HG02642 (cell line): ENCODE data around the gene IMP4.
A peak's percentile ranks its signal among the peaks of the same experiment; 100 is the strongest.
"Not testable (repeated sequence)": the region's sequence is repeated elsewhere in the genome, so short reads cannot be mapped to it uniquely, and the experiment has no call there.

ENCODE experiments used
- ATAC-seq: cut with Tn5 transposase; IDR thresholded peaks from one replicate; pipeline ENCODE4 v1.9.1; 2021; ENCODE audit warnings: mild to moderate bottlenecking; ENCODE audit not compliant: unreplicated experiment, poor library complexity

Gene IMP4

DNA sequence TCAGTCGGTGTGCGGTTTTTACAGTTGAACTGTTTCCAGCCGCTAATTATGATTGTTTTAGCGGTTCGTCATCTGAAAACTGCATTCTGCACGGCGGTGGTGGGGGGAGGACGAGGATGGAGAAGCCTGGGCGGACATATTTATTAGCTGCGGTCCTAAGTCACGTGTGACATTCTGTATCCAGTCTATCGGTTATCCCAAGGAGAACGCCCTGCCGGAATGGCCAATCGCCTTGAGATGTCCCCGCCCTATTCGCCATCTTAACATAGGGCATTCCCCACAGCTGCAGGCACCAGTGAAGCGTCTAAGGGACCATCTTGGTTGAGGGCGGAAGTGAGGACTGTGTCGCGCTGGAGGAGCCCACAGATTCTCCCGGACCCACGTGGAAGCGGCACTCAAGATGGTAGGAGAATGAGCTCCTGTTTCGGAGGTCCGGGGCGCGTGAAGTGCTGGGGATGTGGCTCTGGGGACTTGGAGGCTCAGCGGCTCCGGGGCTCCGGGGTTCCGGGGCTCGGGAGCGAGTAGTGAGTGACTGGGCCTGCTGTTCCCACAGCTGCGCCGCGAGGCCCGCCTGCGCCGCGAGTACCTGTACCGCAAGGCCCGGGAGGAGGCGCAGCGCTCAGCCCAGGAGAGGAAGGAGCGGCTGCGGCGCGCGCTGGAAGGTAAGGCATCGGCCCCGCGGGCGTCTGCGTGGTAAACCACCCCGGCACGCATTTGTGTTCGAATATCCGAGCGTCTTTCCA, at the start of gene IMP4:
TSS of gene IMP4 (plus strand) at position 365 of the 743 bp plus-strand sequence. CDS start at position 401, 36 bp downstream.
- peak; percentile 89 for ATAC-seq

GRCh38 chr2:130300258-130300969, 42.3 kb upstream of the IMP4 start:
- ATAC-seq = no peak

- no peak for ATAC-seq
These were observed 41.7 kb upstream of the IMP4 start for GRCh38 chr2:130300970-130301348.

DNA sequence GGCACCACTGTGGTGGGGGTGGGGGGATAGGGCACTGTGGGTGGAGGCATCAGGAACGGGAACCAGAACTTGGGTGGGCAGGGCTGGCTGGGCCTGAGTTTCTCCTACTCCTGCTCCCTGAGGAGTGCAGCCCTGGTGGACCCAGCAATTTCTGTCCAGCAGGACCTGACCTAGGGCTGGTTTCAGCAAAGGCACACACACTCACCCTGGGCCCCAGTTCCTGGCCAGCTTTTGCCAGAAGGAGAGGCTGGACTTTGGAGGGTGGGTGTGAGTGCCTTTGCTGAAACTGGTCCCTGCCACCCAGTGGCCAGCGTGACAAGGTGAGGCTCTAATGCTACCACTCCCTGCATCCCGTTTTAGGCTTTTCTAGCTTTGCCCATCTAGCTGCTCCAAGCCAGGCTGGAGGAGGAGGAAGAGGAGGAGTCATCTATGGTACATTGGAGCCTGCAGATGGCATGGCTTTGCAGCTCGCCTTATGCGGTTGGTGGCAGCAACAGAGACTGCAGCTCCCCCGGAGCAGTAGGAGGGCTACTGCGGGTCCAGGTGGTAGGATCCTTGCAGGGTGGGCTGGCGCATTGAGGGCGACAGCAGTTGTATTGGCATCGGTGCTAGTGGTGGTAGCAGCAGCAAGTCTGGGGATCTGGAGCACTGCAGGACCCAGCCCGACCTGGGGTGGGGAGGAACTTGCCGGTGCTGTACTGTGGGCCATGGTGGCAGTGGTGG, 40.4 kb upstream of the IMP4 start:
- no peak for ATAC-seq

DNA sequence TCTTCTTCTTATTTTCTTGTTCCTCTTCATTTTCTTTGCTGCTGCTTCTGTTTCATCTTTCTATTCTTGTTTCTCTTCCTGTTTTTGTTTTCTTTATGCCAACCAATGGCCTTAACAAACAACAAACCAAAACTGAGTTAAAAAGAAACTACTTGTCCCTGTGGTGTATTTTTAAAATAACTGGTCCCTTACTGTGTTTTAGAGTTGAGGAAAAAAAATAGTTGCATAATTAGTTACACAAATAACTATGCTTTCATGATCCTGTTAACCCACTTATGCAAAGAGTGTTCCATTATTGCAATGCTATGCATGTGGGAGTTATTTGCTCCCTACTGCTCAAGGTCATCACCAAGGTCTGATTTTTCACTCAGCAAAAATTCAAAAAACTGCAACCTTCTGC, 39.5 kb upstream of the IMP4 start:
- peak; percentile 72 for ATAC-seq

DNA sequence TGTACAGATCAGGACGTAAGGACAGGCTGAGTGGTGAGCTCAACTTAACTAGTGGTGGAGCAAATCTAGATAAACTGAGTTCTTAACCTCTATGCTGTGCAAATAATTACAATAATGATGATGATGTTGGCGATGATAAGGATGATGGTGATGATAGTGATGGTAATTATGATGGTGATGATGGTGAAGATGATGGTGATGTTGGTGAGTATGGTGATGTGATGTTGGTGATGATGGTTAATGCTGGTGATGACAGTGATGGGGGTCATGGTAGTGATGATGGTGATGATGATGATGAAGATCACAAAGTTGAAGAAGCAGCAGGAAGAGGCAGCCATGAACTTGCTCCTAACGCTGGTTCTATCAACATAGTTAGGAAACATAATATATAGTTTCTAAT, 38.0 kb upstream of the IMP4 start:
- no peak for ATAC-seq

GRCh38 chr2:130307850-130308249, 34.8 kb upstream of the IMP4 start:
- no peak for ATAC-seq

DNA sequence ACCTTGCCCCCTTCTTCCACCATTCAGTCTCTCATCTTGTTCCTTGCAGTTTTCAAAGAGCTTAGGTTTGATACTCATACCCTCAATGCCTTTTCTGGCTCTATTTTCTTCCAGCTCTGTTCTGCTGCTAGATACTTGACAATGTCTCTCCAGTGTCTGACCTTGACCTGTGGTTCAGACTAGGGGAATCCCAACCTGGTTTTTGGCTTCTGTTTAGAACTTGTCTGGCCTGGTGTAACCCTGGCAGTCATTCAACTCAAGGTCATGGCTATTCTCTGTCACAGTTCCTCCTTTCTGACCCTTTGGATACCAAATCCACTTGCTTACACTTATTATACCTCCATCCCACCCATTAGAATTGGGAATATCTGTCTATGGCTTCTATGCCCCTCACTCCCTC, 31.8 kb upstream of the IMP4 start:
- ATAC-seq = no peak

DNA sequence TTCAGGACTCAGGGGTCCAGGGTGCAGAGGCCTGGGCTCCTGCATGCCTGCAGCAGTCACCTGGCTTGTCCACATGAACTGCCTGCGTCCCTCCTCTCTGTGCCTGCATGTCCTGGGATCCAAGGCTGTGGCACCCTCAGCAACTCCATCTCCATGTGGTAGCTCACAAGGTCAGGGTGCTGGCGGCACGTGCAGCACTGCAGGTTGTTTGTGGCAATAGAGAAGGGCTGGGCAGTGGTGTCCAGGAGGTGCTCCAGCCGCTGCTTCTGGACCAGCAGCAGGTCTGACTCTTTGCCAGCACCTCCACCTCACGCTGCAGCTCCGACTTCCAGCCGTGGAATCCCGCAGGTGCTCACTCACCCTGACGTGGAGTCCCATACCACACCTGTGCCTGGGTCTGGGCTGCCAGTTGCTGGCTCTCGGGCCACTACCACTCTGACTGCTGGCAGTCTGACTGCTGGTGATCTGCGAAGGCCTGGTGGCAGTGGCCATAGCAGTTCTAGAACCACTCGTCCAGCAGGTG, 28.8 kb upstream of the IMP4 start:
- no peak for ATAC-seq

DNA sequence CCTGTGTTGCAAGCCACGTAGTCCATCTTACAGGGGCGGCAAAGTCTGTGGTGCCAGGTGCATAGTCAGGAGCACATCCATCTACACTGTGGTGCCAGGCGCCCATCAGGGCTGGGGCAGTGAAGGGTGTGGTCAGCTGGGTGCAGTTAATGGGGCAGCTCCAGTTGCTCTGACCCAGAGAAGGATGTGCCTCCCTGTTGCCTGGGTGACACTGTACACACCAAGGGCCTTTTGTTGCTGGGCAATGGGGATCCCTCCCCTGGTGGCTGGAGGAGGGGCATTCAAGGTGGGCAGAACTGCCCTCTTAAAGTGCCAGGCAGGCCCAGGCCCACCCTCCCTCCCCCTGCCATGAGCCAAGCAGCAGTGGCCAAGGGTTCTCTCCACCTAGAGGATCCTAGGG, 28.3 kb upstream of the IMP4 start:
- no peak for ATAC-seq

GRCh38 chr2:130316596-130316995, 26.1 kb upstream of the IMP4 start:
- no peak for ATAC-seq

DNA sequence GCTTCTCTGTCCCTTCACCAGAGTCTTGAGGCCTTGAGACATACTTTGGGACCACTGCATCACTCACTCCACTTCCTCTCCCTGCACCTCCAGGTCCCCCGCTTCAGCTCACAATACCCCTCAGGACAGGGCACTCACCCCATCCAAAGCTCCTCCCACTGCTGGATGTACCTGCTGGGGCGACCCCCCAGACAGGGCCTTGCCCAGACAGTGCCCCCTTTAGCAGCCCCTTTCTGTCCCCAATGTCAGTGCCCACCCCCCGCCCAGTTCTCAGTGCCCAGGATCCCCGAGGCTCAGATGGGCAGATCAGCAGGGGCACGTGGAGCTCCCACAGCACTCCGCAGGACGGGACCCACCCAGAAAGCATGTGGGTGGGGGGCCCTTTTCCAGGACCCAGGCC, 23.8 kb upstream of the IMP4 start:
- ATAC-seq = no peak

DNA sequence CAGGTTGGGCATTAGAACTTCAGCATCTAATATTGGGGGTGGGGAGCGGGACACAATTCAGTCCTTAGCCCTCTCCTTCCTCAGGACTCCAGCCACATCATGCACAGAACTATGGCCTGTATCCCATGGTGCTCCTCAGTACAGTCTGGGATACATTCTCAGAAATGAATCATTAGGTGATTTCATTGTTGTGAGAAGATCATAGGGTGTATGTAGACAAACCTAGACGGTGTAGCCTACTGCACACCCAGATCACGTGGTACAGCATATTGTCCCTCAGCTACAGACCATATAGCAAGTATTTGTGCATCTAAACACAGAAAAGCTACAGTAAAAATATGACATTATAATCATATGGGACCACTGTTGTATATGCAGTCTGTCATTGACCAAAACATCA, 23.2 kb upstream of the IMP4 start:
- ATAC-seq = no peak

- no peak for ATAC-seq
These were observed 14.8 kb upstream of the IMP4 start for GRCh38 chr2:130327703-130328527.

DNA sequence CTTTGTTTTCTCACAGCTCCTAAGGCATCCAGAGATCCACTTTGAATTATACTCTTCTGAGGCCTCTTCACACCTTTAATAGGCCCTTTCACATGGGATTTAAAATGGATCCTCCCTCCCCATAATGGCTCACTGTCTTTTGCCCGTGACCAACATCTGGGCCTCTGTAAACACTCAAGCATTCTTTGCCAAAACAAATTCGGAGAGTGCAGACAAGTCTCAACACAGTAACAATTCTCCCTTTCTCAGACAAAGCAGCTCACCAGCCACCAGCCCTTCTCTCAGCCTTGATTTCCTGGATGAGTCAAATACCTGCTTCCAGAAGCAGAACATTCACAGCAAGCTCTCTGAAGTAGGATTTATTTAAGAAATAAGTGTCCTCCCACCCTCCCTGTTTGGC, 14.0 kb upstream of the IMP4 start:
- ATAC-seq = no peak

GRCh38 chr2:130332271-130333073, 10.2 kb upstream of the IMP4 start:
- ATAC-seq = peak; percentile 91

DNA sequence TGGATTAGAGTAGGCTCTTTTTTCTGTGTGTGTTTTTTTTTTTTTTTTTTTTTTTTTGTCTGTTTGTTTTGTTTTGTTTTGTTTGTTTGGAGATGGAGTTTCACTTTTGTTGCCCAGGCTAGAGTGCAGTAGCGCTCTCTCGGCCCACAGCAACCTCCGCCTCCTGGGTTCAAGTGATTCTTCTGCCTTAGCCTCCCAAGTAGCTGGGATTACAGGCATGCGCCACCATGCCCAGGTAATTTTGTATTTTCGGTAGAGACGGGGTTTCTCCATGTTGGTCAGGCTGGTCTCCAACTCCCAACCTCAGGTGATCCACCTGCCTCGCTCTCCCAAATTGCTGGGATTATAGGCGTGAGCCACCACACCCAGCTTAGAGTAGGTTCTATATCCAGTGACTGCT, 9.4 kb upstream of the IMP4 start:
- ATAC-seq = not testable (repeated sequence)

- no peak for ATAC-seq
These were observed 8.7 kb upstream of the IMP4 start for GRCh38 chr2:130334026-130334425.

DNA sequence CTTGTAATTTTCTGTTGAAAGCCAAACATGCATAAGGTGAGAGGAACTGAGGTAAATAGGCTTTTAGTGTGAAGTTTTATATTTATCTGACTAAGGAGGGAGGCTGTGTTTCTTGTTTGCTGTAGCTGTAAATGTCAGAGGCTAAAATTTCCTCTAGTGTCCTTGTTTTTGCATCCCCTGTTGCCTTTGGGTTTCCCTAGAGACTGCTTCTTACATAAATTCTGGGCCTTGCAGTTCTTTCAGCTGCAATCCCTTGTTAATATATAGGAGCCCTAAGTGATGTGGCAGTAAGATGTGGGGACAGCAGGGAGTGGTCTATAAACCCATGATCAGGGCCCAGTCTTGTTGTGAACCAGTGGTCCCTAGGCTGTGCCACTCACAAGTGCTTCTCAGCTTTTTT, 7.5 kb upstream of the IMP4 start:
- ATAC-seq = no peak
